BLaER1 (cell line): ENCODE results near the gene CITED1.

Experiments used
- H3K27ac ChIP-seq: shearing (Covaris generic); formaldehyde crosslinking; 2 replicates; pipeline ENCODE4 v1.8.1; 2022
- H3K27me3 ChIP-seq: shearing (Covaris generic); formaldehyde crosslinking; 2 replicates; pipeline ENCODE4 v1.8.1; 2022
- H3K36me3 ChIP-seq: shearing (Covaris generic); formaldehyde crosslinking; 2 replicates; pipeline ENCODE4 v1.8.1; 2022
- H3K4me1 ChIP-seq: shearing (Covaris generic); formaldehyde crosslinking; 2 replicates; pipeline ENCODE4 v1.8.1; 2022
- H3K4me2 ChIP-seq: shearing (Covaris generic); formaldehyde crosslinking; 2 replicates; pipeline ENCODE4 v1.8.1; 2022
- H3K4me3 ChIP-seq: shearing (Covaris generic); formaldehyde crosslinking; 2 replicates; pipeline ENCODE4 v1.8.1; 2022
- H3K9ac ChIP-seq: shearing (Covaris generic); formaldehyde crosslinking; 2 replicates; pipeline ENCODE4 v1.8.1; 2022
- H3K9me3 ChIP-seq: shearing (Covaris generic); formaldehyde crosslinking; 2 replicates; pipeline ENCODE4 v1.8.1; 2022
- H4K20me1 ChIP-seq: shearing (Covaris generic); formaldehyde crosslinking; 2 replicates; pipeline ENCODE4 v1.8.1; 2022
- Cebpa-rat ChIP-seq: shearing (Covaris generic); IDR thresholded peaks from 2 replicates; pipeline ENCODE4 v1.8.1; 2022

The CITED1 gene, protein sequence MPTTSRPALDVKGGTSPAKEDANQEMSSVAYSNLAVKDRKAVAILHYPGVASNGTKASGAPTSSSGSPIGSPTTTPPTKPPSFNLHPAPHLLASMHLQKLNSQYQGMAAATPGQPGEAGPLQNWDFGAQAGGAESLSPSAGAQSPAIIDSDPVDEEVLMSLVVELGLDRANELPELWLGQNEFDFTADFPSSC

DNA sequence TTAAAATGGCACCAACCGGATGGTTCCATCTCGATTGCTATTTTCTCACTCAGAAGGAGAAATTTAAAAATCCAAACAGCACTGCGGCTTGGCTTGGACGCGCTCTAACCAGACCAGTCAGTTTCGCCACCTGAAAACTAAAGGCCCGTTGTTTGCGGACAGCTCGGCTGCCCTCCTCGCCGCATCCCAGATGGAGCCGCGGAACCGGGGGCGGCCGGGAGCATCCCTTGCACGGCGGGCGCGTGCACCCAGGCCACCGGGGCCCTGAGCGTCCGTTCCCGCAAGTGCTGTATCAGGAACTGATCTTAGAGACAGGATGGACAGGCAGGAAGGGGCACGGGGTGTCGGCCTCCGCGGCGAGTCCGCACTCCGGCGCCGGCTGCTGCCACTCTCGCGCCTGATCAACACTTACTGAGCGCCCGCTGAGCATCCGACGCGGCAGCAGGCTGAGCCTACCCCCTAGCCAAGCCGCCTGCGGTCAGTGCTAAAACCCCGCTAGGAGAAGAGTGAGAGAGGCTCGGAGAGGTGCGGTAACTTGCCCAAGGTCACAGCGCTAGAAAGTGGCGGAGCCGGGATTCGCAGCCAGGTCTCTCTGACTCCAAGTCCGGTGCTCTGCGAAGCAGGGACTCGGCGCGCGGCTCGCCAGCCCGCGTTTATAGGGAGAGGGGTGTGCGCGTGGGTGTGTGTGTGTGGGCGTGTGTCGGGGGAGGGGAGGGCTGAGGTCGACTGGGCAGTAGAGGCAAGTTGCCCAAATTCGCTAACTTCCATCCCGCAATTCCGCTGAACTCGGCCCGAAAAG lies at the start of gene CITED1:
CITED1 (minus strand) TSS at position 629 of the 799 bp plus-strand sequence. CDS start 3,045 bp downstream, outside the sequence.
- no peaks in the 10 kb centered on the region for H3K36me3 ChIP-seq
- peaks cover 53% of the 10 kb centered on the region for H4K20me1 ChIP-seq
- H3K4me3 ChIP-seq: peak within 1 kb of the TSS; percentile 64
- no peak for TF ChIP-seq Cebpa-rat
- H3K9ac ChIP-seq: no peak within 1 kb of the TSS
- peak within 1 kb of the TSS; percentile 80 for H3K4me2 ChIP-seq
- peaks cover 7% of the 10 kb centered on the region for H3K4me1 ChIP-seq
- H3K27ac ChIP-seq: no peak within 1 kb of the TSS
- peaks cover 18% of the 10 kb centered on the region; the same call in 1 of the 2 replicates for H3K9me3 ChIP-seq
- peaks cover 99% of the 10 kb centered on the region for H3K27me3 ChIP-seq

DNA sequence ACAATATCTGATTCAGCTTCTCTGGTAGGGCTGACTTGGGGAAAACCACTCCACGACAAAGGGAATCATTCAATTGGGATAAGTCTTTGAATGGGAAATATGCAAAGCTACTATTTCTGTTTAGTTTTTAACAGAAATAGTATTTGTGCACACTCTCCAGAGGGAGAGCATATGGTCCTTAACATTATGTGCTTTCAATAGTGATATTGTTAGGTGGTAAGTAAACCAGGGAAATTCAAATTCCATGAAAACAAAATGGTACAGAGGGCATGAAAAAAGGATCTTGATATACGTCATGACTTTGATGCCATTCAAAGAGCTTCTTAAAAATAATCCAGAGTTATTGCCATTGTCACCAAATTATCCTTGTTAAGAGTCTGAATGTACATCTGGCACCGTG lies 47.1 kb upstream of the CITED1 start:
- H3K4me3 ChIP-seq: no peak overlapping the region
- H3K27me3 ChIP-seq: peaks cover 94% of the 10 kb centered on the region
- no peak for TF ChIP-seq Cebpa-rat

DNA sequence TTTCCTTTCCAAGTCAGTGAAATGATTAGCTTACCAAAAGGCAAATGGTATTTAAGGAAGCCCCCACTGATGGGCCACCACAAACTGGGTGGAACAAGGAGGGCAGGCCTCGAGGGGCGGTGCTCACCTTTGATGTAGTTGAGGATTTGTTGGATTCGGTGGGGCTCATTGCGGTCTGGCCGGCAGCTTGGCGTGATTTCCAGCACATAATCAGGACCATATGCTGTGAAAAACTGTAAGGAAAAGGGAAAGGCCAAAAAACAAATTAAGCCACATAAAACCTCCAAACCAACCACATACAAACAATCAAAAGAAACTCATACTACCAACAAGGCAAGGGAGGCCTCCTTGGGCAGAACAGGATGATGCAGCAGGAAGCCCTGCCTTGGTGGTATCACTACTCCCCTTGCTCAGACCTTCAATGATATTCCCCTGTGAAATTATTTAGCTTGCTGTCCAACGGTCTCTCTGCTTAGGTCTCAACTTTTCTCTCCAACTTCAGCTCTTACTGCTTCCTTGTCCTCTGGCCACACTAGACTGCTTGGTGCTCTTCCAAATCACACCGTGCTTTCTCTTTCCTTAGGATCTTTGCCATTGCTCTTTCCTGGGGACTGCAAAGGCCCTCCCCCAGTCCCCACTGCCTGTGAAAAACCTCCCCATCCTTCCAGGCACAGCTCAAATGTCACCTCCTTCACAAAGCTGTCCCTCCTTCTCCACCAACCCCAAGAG lies 46.1 kb upstream of the CITED1 start:
- H4K20me1 ChIP-seq: 0 out of 2 replicates have a peak, but pooled peaks cover 7% of the 10 kb centered on the region
- peaks cover 94% of the 10 kb centered on the region for H3K27me3 ChIP-seq
- H3K4me1 ChIP-seq: no peaks in the 10 kb centered on the region
- H3K4me3 ChIP-seq: no peak overlapping the region
- H3K27ac ChIP-seq: no peak overlapping the region
- TF ChIP-seq Cebpa-rat: no peak
- peaks cover 41% of the 10 kb centered on the region for H3K36me3 ChIP-seq
- no peak overlapping the region for H3K9ac ChIP-seq
- no peak overlapping the region for H3K4me2 ChIP-seq
- no peaks in the 10 kb centered on the region for H3K9me3 ChIP-seq

More for the DNA sequence above, 47.1 kb upstream of the CITED1 start:
- H4K20me1 ChIP-seq: 0 out of 2 replicates have a peak, but pooled peaks cover 7% of the 10 kb centered on the region
- peaks cover 37% of the 10 kb centered on the region for H3K36me3 ChIP-seq
- H3K9me3 ChIP-seq: no peaks in the 10 kb centered on the region
- H3K27ac ChIP-seq: no peak overlapping the region
- H3K4me2 ChIP-seq: no peak overlapping the region
- H3K9ac ChIP-seq: no peak overlapping the region
- no peaks in the 10 kb centered on the region for H3K4me1 ChIP-seq

DNA sequence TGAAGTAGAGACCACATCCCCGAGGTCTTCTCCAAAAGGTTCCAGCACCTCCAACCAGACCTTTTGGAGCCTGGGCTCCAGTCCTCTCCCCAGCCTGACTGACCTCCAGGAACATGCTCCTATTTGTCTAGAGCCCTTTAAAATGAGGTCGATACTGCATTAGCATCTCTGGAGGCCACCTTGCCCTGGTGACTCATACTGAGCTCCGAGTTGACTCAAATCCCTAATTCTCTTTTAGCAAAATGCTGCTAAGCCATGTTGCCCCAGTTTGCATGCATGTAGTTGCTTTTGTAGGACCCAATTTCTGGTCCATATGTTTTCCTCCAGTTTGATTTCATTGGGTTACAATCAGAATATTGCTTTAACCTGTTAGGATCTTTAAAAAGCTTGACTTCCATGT lies 43.5 kb upstream of the CITED1 start:
- Histone ChIP-seq H3K4me2 (no peak overlapping the region), H3K27ac (no peak overlapping the region), H3K9me3 (no peaks in the 10 kb centered on the region), H3K4me1 (no peaks in the 10 kb centered on the region), H3K27me3 (peaks cover 89% of the 10 kb centered on the region), H3K9ac (no peak overlapping the region), H3K4me3 (no peak overlapping the region), H3K36me3 (peaks cover 42% of the 10 kb centered on the region), H4K20me1 (0 out of 2 replicates have a peak, but pooled peaks cover 7% of the 10 kb centered on the region)
- no peak for TF ChIP-seq Cebpa-rat

DNA sequence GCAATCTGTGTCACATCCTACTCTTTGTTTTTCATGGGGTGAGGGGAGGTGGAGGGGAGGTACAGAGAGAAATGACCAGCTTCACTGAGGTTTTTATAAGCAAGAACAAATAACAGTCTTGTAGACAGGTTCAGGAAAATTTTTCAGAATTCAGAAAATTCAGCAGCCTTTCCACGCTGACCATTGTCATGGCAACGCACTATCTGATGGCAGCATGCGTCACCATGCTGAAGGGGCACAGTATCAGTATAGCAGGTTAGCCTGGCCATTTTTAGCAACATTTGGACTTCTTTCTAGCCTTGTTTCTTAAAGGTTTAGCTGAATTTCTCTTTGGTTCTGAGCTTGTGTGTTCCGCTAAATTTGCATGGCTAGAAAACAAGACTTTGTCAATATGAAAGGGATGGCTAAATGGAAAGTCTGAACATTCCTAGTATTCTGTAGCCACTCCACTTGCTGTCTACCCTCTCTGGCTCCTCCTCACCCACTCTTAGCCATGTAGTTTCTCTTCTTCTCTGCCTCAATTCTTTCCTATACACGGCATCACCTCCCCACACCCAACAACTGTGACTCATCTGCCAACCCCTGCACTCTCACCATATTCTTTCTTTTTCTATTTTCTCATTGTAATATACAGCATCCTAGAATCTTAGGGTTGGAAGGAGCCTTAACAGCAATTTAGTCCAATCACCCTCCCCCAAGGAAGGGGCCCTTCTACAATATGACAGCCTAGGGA lies 42.7 kb upstream of the CITED1 start:
- no peak for TF ChIP-seq Cebpa-rat
- Histone ChIP-seq H3K36me3 (peaks cover 46% of the 10 kb centered on the region), H3K4me2 (no peak overlapping the region)

DNA sequence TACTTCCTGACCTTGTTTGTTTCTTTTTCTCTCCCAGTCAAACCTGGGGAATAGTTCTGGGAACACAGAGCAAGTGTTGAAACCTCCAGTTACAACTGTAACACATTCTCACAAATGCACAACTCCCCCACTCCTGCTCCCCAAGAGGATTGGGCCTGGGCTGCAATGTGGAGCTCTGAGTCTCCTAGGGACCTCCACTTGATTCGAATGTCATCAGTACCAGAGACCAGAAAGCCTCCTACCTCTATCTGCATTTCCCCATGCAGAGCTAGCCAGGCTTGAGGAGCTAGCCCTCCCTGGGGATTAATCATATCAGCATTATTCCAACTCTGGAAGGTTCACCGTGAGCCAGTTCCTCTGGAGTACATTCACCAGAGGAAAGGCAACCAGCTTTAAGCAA lies 41.7 kb upstream of the CITED1 start:
- peaks cover 51% of the 10 kb centered on the region for H3K36me3 ChIP-seq
- peaks cover 78% of the 10 kb centered on the region for H3K27me3 ChIP-seq
- no peak overlapping the region for H3K4me2 ChIP-seq
- H3K9me3 ChIP-seq: no peaks in the 10 kb centered on the region
- no peaks in the 10 kb centered on the region for H3K4me1 ChIP-seq
- H3K27ac ChIP-seq: no peak overlapping the region
- no peak overlapping the region for H3K4me3 ChIP-seq
- no peak overlapping the region for H3K9ac ChIP-seq
- TF ChIP-seq Cebpa-rat: no peak
- H4K20me1 ChIP-seq: no peaks in the 10 kb centered on the region

More for the DNA sequence above, 42.7 kb upstream of the CITED1 start:
- H4K20me1 ChIP-seq: 0 out of 2 replicates have a peak, but pooled peaks cover 3% of the 10 kb centered on the region
- no peak overlapping the region for H3K9ac ChIP-seq
- H3K9me3 ChIP-seq: no peaks in the 10 kb centered on the region
- H3K4me1 ChIP-seq: no peaks in the 10 kb centered on the region
- peaks cover 87% of the 10 kb centered on the region for H3K27me3 ChIP-seq
- no peak overlapping the region for H3K27ac ChIP-seq
- no peak overlapping the region for H3K4me3 ChIP-seq

DNA sequence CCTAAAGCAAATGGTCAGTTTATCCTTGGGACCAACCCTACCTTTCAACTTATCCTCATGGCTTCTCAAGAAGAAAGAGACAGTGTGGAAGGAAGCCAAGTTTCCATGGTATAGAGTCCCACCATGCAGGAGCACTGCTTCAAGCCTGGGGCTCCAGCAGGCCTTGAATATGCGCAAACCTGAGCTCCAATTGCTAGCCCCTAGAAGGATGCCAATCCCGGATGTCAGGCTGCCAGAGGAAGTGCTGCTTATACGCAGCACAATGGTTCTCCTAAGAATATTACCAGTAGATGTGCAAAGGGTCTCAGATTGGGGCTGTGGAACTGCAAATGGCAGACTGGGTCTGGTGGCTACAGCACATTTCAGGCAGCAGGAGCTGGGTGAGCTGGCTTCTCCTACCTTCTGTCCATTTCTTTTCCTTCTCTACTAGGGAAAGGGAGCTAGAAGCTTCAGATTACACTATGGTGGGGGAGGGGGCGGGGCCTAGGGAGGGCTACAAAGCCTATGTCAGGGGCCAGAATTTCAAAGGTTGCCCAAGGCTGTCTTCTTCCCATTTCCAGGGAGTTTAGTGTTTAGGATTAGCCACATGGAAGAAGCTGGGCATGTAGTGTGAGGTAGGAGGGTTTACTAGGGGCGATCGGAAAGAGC lies 40.7 kb upstream of the CITED1 start:
- no peak overlapping the region for H3K9ac ChIP-seq
- no peak overlapping the region for H3K4me2 ChIP-seq
- no peaks in the 10 kb centered on the region for H4K20me1 ChIP-seq
- no peak for TF ChIP-seq Cebpa-rat
- no peaks in the 10 kb centered on the region for H3K4me1 ChIP-seq
- no peak overlapping the region for H3K4me3 ChIP-seq
- no peak overlapping the region for H3K27ac ChIP-seq
- H3K27me3 ChIP-seq: peaks cover 74% of the 10 kb centered on the region
- H3K36me3 ChIP-seq: peaks cover 52% of the 10 kb centered on the region
- H3K9me3 ChIP-seq: no peaks in the 10 kb centered on the region

DNA sequence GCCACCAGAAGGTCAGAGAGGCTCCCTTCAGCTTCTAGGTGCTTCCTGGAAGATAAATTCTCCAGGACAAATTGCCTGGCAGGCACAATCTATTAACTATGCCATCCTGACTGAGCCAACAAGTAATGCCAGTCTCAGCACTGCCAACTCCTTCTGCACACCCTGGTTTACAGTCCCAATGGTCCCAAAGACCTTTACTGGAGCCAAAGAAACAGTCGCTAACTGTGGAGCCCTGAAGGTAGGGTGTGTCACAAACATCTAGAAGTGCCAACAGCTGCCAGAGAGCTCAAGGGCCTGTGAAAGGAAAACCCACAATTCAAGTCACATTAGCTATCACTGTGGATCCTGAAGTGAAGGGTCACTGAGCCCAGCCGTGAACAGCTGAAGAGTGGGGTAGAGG lies 34.9 kb upstream of the CITED1 start:
- Histone ChIP-seq H3K4me3 (no peak overlapping the region), H3K9ac (no peak overlapping the region), H4K20me1 (no peaks in the 10 kb centered on the region), H3K4me1 (no peaks in the 10 kb centered on the region), H3K9me3 (no peaks in the 10 kb centered on the region), H3K4me2 (no peak overlapping the region), H3K27me3 (peaks cover 53% of the 10 kb centered on the region), H3K36me3 (0 out of 2 replicates have a peak, but pooled peaks cover 20% of the 10 kb centered on the region), H3K27ac (no peak overlapping the region)
- no peak for TF ChIP-seq Cebpa-rat

DNA sequence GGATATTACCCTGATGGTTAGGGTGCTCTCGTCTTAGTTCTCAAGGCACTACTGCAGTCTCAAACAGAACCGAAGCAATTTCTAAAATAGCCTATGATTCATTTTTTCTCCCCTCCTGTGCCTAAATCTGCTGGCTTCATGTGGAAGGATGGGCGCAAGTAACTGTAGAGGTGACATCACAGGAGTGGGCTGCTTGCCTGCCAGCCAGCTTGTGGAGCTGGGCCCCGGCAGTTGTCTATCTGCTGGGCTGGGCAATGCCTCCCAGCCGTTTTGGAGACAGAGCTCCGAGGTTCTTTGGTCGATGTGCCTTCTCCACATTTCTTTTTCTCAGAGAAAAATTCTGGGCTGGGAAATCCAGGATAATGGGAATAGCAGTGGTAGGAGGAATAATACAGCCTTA lies 34.3 kb upstream of the CITED1 start:
- TF ChIP-seq Cebpa-rat: no peak
- Histone ChIP-seq H3K27me3 (peaks cover 51% of the 10 kb centered on the region), H3K4me2 (no peak overlapping the region), H3K4me3 (no peak overlapping the region), H3K36me3 (0 out of 2 replicates have a peak, but pooled peaks cover 20% of the 10 kb centered on the region), H3K4me1 (no peaks in the 10 kb centered on the region), H3K9me3 (no peaks in the 10 kb centered on the region), H4K20me1 (no peaks in the 10 kb centered on the region), H3K27ac (no peak overlapping the region), H3K9ac (no peak overlapping the region)
